Adipocyte (in vitro differentiated cells): ENCODE data around the gene ZNF438.
"Not testable (repeated sequence)": the region's sequence is repeated elsewhere in the genome, so short reads cannot be mapped to it uniquely, and the experiment has no call there.

ENCODE experiments used
- DNase-seq: peaks from one replicate; pipeline ENCODE4 v3.0.0-alpha.2; 2015; ENCODE audit warnings: low read depth
- H3K27me3 ChIP-seq: replicated peaks from 2 replicates; pipeline ENCODE4 v1.7.0; 2013; ENCODE audit warnings: mild to moderate bottlenecking, low read length, moderate library complexity; ENCODE audit not compliant: control insufficient read depth, insufficient read depth
- H3K36me3 ChIP-seq: 2 replicates; pipeline ENCODE4 v1.7.0; 2013; ENCODE audit warnings: low read length, mild to moderate bottlenecking, moderate library complexity; ENCODE audit not compliant: control insufficient read depth, insufficient read depth, severe bottlenecking
- H3K4me1 ChIP-seq: 2 replicates; pipeline ENCODE4 v1.7.0; 2013; ENCODE audit warnings: mild to moderate bottlenecking, low read length, moderate library complexity; ENCODE audit not compliant: control insufficient read depth, insufficient read depth
- H3K4me3 ChIP-seq: 2 replicates; pipeline ENCODE4 v1.7.0; 2013; ENCODE audit warnings: mild to moderate bottlenecking, low read length, moderate library complexity
- H3K9ac ChIP-seq: 2 replicates; pipeline ENCODE4 v1.7.0; 2013; ENCODE audit warnings: mild to moderate bottlenecking, low read length, moderate library complexity
- H3K9me3 ChIP-seq: 2 replicates; pipeline ENCODE4 v1.7.0; 2013; ENCODE audit warnings: mild to moderate bottlenecking, low read length, moderate library complexity; ENCODE audit not compliant: control insufficient read depth

Gene ZNF438

GRCh38 chr10:31028081-31028480 lies 3.6 kb downstream of the ZNF438 start:
- Histone ChIP-seq H3K27me3 (no peaks in the 10 kb centered on the region), H3K36me3 (no peaks in the 10 kb centered on the region), H3K4me3 (no peak overlapping the region), H3K4me1 (peaks cover 41% of the 10 kb centered on the region), H3K9me3 (no peaks in the 10 kb centered on the region), H3K9ac (peak overlapping the region; percentile 22)
- DNase-seq, result no peak

DNA sequence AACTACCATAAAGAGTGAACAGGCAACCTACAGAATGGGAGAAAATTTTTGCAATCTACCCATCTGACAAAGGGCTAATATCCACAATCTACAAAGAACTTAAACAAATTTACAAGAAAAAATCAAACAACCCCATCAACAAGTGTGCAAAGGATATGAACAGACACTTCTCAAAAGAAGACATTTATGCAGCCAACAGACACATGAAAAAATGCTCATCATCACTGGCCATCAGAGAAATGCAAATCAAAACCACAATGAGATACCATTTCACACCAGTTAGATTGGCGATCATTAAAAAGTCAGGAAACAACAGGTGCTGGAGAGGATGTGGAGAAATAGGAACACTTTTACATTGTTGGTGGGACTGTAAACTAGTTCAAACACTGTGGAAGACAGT lies 5.4 kb downstream of the ZNF438 start:
- not testable (repeated sequence) for H3K9me3 ChIP-seq, DNase-seq, H3K27me3 ChIP-seq, H3K9ac ChIP-seq, H3K4me3 ChIP-seq, H3K36me3 ChIP-seq
- H3K4me1 ChIP-seq, result peaks cover 39% of the 10 kb centered on the region

GRCh38 chr10:31025142-31025541 lies 6.5 kb downstream of the ZNF438 start:
- no peaks in the 10 kb centered on the region for H3K36me3 ChIP-seq
- no peaks in the 10 kb centered on the region for H3K9me3 ChIP-seq
- H3K4me1 ChIP-seq, result peaks cover 38% of the 10 kb centered on the region
- no peak overlapping the region for H3K4me3 ChIP-seq
- no peaks in the 10 kb centered on the region for H3K27me3 ChIP-seq
- H3K9ac ChIP-seq, result peak overlapping the region; percentile 32
- DNase-seq, result no peak

DNA sequence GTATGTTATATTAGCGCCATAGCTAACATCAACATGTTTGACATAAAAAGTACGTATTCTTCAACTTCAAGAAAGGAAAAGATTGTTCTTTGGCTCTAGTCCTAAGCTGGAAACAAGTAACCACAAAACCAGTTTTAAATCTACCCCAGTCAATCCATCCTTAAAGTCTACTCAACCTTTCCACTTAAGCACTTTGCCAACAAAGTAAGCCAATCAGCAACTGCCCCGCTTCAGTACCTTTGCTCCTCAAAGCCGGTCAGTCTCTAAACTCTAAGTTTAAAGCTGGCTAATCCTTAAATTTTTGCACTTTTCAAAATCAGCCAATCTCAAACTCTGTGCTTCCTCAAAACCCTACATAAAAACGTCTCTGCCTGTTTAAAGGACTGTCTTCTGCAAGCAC lies 8.1 kb downstream of the ZNF438 start:
- Histone ChIP-seq H3K36me3 (no peaks in the 10 kb centered on the region), H3K4me3 (no peak overlapping the region), H3K9me3 (no peaks in the 10 kb centered on the region), H3K9ac (no peak overlapping the region), H3K4me1 (peaks cover 44% of the 10 kb centered on the region), H3K27me3 (no peaks in the 10 kb centered on the region)
- no peak for DNase-seq

DNA sequence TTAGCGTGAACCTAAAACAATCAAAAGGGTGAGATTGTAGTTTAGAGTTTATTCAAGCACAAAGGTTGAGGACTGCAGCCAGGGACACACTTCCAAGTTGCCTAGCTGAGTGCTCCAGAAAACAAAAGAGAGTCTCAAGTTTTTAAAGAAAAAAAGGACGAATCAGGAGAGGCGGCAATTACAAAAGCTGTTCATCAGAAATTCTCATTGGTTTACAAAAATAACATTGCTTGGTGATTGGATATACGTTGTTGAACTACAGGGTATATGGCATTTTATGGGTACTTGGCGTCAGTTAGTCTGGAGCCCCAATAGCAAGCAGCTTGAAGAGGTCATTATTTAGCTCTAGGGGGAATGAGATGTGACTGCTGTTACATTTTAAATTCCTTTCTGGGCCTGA lies 11.5 kb downstream of the ZNF438 start:
- Histone ChIP-seq H3K27me3 (no peaks in the 10 kb centered on the region), H3K4me3 (peak overlapping the region; percentile 47), H3K9ac (peak overlapping the region; percentile 71), H3K9me3 (no peaks in the 10 kb centered on the region), H3K4me1 (peaks cover 48% of the 10 kb centered on the region), H3K36me3 (no peaks in the 10 kb centered on the region)
- no peak for DNase-seq

- Histone ChIP-seq H3K9me3 (no peaks in the 10 kb centered on the region), H3K9ac (peak overlapping the region; percentile 71), H3K4me1 (peaks cover 41% of the 10 kb centered on the region), H3K4me3 (no peak overlapping the region), H3K27me3 (no peaks in the 10 kb centered on the region), H3K36me3 (no peaks in the 10 kb centered on the region)
- DNase-seq, result no peak
These were observed 12.7 kb downstream of the ZNF438 start for GRCh38 chr10:31018962-31019361.

DNA sequence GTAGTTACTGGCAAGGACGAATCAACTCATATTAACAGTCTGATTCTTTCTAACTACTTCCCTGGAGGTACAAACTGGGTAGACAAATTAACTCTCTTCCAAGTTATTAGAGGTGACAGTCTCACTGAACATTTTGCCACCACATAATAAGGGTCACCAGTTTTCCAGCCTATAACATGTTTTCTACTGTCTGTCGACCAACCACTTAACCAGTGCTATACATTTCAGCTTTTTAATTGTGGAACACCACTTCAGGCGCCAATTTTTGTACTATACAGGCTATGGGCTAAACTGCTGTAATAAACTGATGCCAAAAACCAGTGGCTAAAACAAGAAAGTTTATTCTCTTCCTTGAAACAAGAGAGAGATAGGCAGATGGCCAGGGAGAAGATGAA lies 13.3 kb downstream of the ZNF438 start:
- Histone ChIP-seq H3K27me3 (no peaks in the 10 kb centered on the region), H3K4me1 (peaks cover 41% of the 10 kb centered on the region), H3K36me3 (no peaks in the 10 kb centered on the region), H3K9me3 (no peaks in the 10 kb centered on the region), H3K9ac (no peak overlapping the region), H3K4me3 (no peak overlapping the region)
- no peak for DNase-seq

GRCh38 chr10:31017534-31018355 lies 13.9 kb downstream of the ZNF438 start:
- H3K4me3 ChIP-seq, result no peak overlapping the region
- H3K9ac ChIP-seq, result no peak overlapping the region
- no peak for DNase-seq
- no peaks in the 10 kb centered on the region for H3K9me3 ChIP-seq
- peaks cover 41% of the 10 kb centered on the region for H3K4me1 ChIP-seq
- no peaks in the 10 kb centered on the region for H3K27me3 ChIP-seq
- H3K36me3 ChIP-seq, result no peaks in the 10 kb centered on the region

GRCh38 chr10:31014161-31014875 lies 17.3 kb downstream of the ZNF438 start:
- no peak overlapping the region for H3K4me3 ChIP-seq
- H3K27me3 ChIP-seq, result no peaks in the 10 kb centered on the region
- no peak for DNase-seq
- H3K9ac ChIP-seq, result no peak overlapping the region
- no peaks in the 10 kb centered on the region for H3K9me3 ChIP-seq
- no peaks in the 10 kb centered on the region for H3K36me3 ChIP-seq
- peaks cover 26% of the 10 kb centered on the region for H3K4me1 ChIP-seq

DNA sequence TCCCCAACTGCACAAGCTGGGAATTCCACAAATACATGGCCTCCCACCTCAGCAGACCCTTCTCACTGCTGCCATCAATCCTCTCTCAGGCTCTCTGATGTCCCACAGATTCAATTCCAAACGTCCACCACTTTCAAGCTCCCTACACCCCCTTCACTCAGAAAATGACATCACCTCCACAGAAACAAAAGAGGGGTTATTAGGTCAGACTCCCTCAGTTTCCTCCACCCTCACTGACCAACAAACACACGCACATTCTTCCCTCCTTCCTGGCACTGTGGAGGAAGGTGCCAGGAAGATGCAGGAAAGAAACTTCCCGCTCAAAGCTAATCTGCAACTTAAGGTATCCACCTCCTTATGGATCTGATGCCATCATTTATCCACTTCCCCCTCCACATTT lies 18.3 kb downstream of the ZNF438 start:
- no peak overlapping the region for H3K9ac ChIP-seq
- no peaks in the 10 kb centered on the region for H3K9me3 ChIP-seq
- no peaks in the 10 kb centered on the region for H3K27me3 ChIP-seq
- peaks cover 18% of the 10 kb centered on the region for H3K4me1 ChIP-seq
- no peak overlapping the region for H3K4me3 ChIP-seq
- H3K36me3 ChIP-seq, result no peaks in the 10 kb centered on the region
- DNase-seq, result no peak

DNA sequence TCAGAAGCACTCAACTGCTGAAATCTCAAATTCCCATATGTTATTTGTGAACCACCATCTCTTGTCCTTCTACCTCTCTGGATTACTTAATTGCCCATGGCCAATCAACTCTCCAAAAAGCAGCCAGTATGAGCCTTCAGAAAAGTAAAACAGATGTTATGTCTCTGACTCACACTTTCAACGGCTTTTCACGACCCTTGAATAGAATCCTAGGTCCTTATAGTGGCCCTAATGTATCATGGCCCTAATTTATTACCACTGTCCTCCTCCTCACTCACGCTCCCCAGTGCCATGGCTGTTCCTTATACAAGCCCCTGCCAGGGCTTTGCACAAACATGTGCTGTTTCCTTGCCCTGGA lies 20.0 kb downstream of the ZNF438 start:
- no peak overlapping the region for H3K4me3 ChIP-seq
- no peaks in the 10 kb centered on the region for H3K36me3 ChIP-seq
- H3K27me3 ChIP-seq, result no peaks in the 10 kb centered on the region
- H3K9ac ChIP-seq, result no peak overlapping the region
- DNase-seq, result no peak
- H3K9me3 ChIP-seq, result no peaks in the 10 kb centered on the region
- H3K4me1 ChIP-seq, result peaks cover 23% of the 10 kb centered on the region
